HepG2 (cell line): ENCODE data around the gene PPP1R16B. TPM values are rescaled to one million over a fixed set of nuclear protein-coding genes. Genes with fewer than 3 reads are reported as not detected.

Experiments used
- ATAC-seq: fragments of 200-7000 bp; cut with Tn5 transposase; 3 replicates; pipeline ENCODE4 v1.9.1; 2020; ENCODE audit warnings: mild to moderate bottlenecking, moderate library complexity
- BruUV-seq: library from RNA; stranded (reverse); fragments of 400-500 nt; replicated peaks from 2 replicates; lab custom pipeline; 2021; lab: Mats Ljungman, UMichigan
- CTCF ChIA-PET: fragments of 300-600 bp; formaldehyde crosslinking; extraction: SDS; loops from one replicate; lab custom pipeline; 2021; ENCODE audit warnings: low total read pairs, inconsistent platforms, low intra/inter-chr PET ratio; lab: Yijun Ruan, JAX
- POLR2A ChIA-PET: fragments of 350-600 bp; sonication (Branson Sonifier 250); formaldehyde crosslinking; loops from one replicate; lab custom pipeline; 2020; ENCODE audit warnings: antibody characterized with exemption, inconsistent platforms; lab: Yijun Ruan, JAX
- DNase-seq: peaks from one replicate; pipeline ENCODE4 v3.0.0-alpha.2; 2015; ENCODE audit warnings: low spot score
- FAIRE-seq: peaks from 3 replicates; lab custom pipeline; 2011; peaks lifted over from hg19 to GRCh38; lab: Jason Lieb, UNC
- H2AFZ ChIP-seq: one replicate; pipeline ENCODE4 v1.6.1; 2011; ENCODE audit warnings: low read length, inconsistent platforms
- H3K27ac ChIP-seq: fragments of 300-600 bp; 3 replicates; pipeline ENCODE4 v1.8.0; 2011; ENCODE audit warnings: mixed run types, mild to moderate bottlenecking, mixed read lengths, low read length, inconsistent platforms; ENCODE audit not compliant: insufficient read depth; ENCODE audit errors: extremely low read length
- H3K27me3 ChIP-seq, 2 experiments: fragments of 200-600 bp in 1 of 2; 2 replicates in 1 of 2; 3 replicates in 1 of 2; pipeline versions ENCODE4 v1.6.0 to v1.8.0; 2011; ENCODE audit warnings: low read length in 2 of 2, mild to moderate bottlenecking in 2 of 2, moderate library complexity in 2 of 2, inconsistent platforms in 1 of 2; ENCODE audit not compliant: insufficient read depth in 2 of 2, control insufficient read depth in 1 of 2
- H3K36me3 ChIP-seq, 2 experiments: fragments of 200-600 bp in 1 of 2; replicated peaks in 1 of 2; 2 replicates in 1 of 2; 3 replicates in 1 of 2; pipeline versions ENCODE4 v1.5.1 to v1.8.0; 2011; ENCODE audit warnings: low read length in 2 of 2, inconsistent platforms in 1 of 2; ENCODE audit not compliant: insufficient read depth in 2 of 2, control insufficient read depth in 1 of 2
- H3K4me1 ChIP-seq: 2 replicates; pipeline ENCODE4 v1.5.1; 2012; ENCODE audit warnings: low read length, inconsistent platforms; ENCODE audit not compliant: insufficient read depth
- H3K4me2 ChIP-seq: 2 replicates; pipeline ENCODE4 v1.6.0; 2011; ENCODE audit warnings: low read depth, low read length, inconsistent platforms
- H3K4me3 ChIP-seq, 3 experiments: fragments of 200-600 bp in 1 of 3; sonication (generic), shearing (Covaris generic) in 1 of 3; replicated peaks in 1 of 3; 2 replicates each; pipeline ENCODE4 v1.5.1; 2011 to 2016; ENCODE audit warnings: low read length in 3 of 3, inconsistent platforms in 2 of 3, low read depth in 2 of 3, mild to moderate bottlenecking in 2 of 3, control low read depth in 1 of 3, mixed read lengths in 1 of 3; ENCODE audit not compliant: insufficient read depth in 1 of 3
- H3K79me2 ChIP-seq: one replicate; pipeline ENCODE4 v1.6.1; 2011; ENCODE audit warnings: low read length, inconsistent platforms; ENCODE audit not compliant: insufficient read depth
- H3K9ac ChIP-seq: 2 replicates; pipeline ENCODE4 v1.6.0; 2011; ENCODE audit warnings: mild to moderate bottlenecking, low read depth, low read length, inconsistent platforms; ENCODE audit not compliant: insufficient read depth
- H3K9me3 ChIP-seq: 2 replicates; pipeline ENCODE4 v1.5.1; 2012; ENCODE audit warnings: mild to moderate bottlenecking, low read length
- H4K20me1 ChIP-seq: 2 replicates; pipeline ENCODE4 v1.6.0; 2011; ENCODE audit warnings: inconsistent platforms, mild to moderate bottlenecking, low read length, moderate library complexity; ENCODE audit not compliant: insufficient read depth
- HNF1B ChIP-seq: sonication (generic); formaldehyde crosslinking; IDR thresholded peaks from 2 replicates; pipeline ENCODE4 v1.5.1; 2020; ENCODE audit warnings: mild to moderate bottlenecking, moderate library complexity, missing genetic modification reagents
- MEIS1 ChIP-seq: sonication (generic); formaldehyde crosslinking; IDR thresholded peaks from 2 replicates; pipeline ENCODE4 v1.9.0; 2021; ENCODE audit warnings: mild to moderate bottlenecking, missing genetic modification reagents, moderate library complexity, borderline replicate concordance
- MLLT10 ChIP-seq: sonication (generic); formaldehyde crosslinking; IDR thresholded peaks from 2 replicates; pipeline ENCODE4 v1.4.0; 2020; ENCODE audit warnings: missing genetic modification reagents
- RBM22 ChIP-seq: fragments of 200-400 bp; formaldehyde crosslinking; optimal IDR thresholded peaks from 2 replicates; pipeline ENCODE3; 2017; ENCODE audit warnings: mild to moderate bottlenecking, low read length, moderate library complexity
- ZNF234 ChIP-seq: sonication (generic); formaldehyde crosslinking; conservative IDR thresholded peaks from 2 replicates; pipeline ENCODE4 v1.5.1; 2020; ENCODE audit warnings: mild to moderate bottlenecking, missing genetic modification reagents
- ZNF367 ChIP-seq: sonication (generic); formaldehyde crosslinking; IDR thresholded peaks from 2 replicates; pipeline ENCODE4 v1.4.0; 2020; ENCODE audit warnings: missing genetic modification reagents, borderline replicate concordance
- ZNF615 ChIP-seq: sonication (generic); formaldehyde crosslinking; IDR thresholded peaks from 2 replicates; pipeline ENCODE4 v1.5.0; 2020; ENCODE audit warnings: mild to moderate bottlenecking, missing genetic modification reagents, borderline replicate concordance
- ZNF746 ChIP-seq: sonication (generic); formaldehyde crosslinking; IDR thresholded peaks from 2 replicates; pipeline ENCODE4 v1.8.0; 2022; ENCODE audit warnings: mild to moderate bottlenecking, missing genetic modification reagents
- ZNF839 ChIP-seq: sonication (generic); formaldehyde crosslinking; IDR thresholded peaks from 2 replicates; pipeline ENCODE4 v1.4.0; 2020; ENCODE audit warnings: missing genetic modification reagents, mild to moderate bottlenecking, borderline replicate concordance
- in situ Hi-C: cut with HindIII; loops from 2 replicates; pipeline ENCODE4 v1.10.0; 2017; ENCODE audit warnings: low pct_unique_long_range_greater_than_20kb; ENCODE audit not compliant: extremely low pct_ligation_motif_present
- intact Hi-C: fragments of 100-400 bp; cut with micrococcal nuclease; formaldehyde crosslinking; loops from one replicate; pipeline ENCODE4 v1.10.0; 2022; ENCODE audit not compliant: unreplicated experiment
- polyA plus RNA-seq, 8 experiments: library from polyadenylated mRNA; depleted of rRNA in 3 of 8; stranded (reverse) in 7 of 8; unstranded in 1 of 8; fragments of >200 nt; fragmentation: Illumina TruSeq in 4 of 8; extraction: Trizol in 4 of 8; gene quantifications; 2 replicates each; pipeline versions ENCODE4 v1.2.1 to v1.2.3, GENCODE V29; 2011 to 2016; ENCODE audit warnings: low read depth in 4 of 8, missing spikeins in 1 of 8, mixed read lengths in 1 of 8; ENCODE audit not compliant: insufficient read depth in 1 of 8
- total RNA-seq, 5 experiments: library from RNA; depleted of rRNA; stranded (reverse); fragments of >200 nt; fragmentation: Illumina TruSeq; extraction: Trizol; gene quantifications; 2 replicates each; pipeline ENCODE4 v1.2.3, GENCODE V29; 2016; ENCODE audit warnings: low read depth in 1 of 5
- TF ChIP-seq, protein P1 (sequence below): sonication (generic); formaldehyde crosslinking; conservative IDR thresholded peaks from 2 replicates; pipeline ENCODE4 v1.8.0; 2022; ENCODE audit warnings: low read depth, missing genetic modification reagents
- TF ChIP-seq, protein P2 (sequence below): sonication (generic); formaldehyde crosslinking; IDR thresholded peaks from 2 replicates; pipeline ENCODE4 v1.5.0; 2020; ENCODE audit warnings: mild to moderate bottlenecking, missing genetic modification reagents, borderline replicate concordance
- TF ChIP-seq, protein P3 (sequence below): IDR thresholded peaks from 2 replicates; pipeline ENCODE4 v1.6.1; 2016; ENCODE audit warnings: control low read depth

Gene PPP1R16B
- total and polyA plus RNA-seq, 2 of the 13 experiments (the other 11 are each of a cell fraction or from before 2014, with no cell fraction given), result 0.02 to 0.11 TPM

DNA sequence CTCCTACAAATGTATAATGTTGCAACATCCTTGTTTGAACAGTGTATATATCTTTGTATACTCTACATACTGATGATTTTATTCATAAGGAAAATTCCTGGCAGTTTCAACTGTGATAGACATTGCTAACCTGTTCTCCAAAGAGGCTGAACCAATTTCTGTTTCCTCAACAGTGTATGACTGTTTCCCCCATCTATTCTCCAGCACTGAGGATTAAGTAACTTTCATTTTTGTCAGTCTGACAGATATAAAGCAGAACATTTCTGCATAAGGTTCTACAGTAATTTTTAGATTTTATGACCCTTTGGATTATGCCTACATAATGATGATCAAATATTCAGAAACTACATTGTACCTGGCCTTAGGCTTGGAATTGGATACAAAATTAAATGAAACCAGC lies 9.9 kb downstream of the PPP1R16B start:
- DNase-seq (no peak), ATAC-seq (no peak), FAIRE-seq (no peak)
- intact Hi-C loops, result no loop called here
- no TSS peak for BruUV-seq
- Histone ChIP-seq H3K9ac (no peak overlapping the region), H3K27ac (no peak overlapping the region), H3K27me3 (peaks cover 2 to 18% of the 10 kb centered on the region in 2 experiments; a peak in 2 of 5 replicates), H3K4me2 (no peak overlapping the region), H2AFZ (no peak overlapping the region), H3K4me1 (0 out of 2 replicates have a peak, but pooled peaks cover 4% of the 10 kb centered on the region), H3K36me3 (no peaks in the 10 kb centered on the region), H3K79me2 (no peaks in the 10 kb centered on the region), H4K20me1 (no peaks in the 10 kb centered on the region), H3K4me3 (no peak overlapping the region), H3K9me3 (no peaks in the 10 kb centered on the region)
- in situ Hi-C loops, result no loop called here
- ChIA-PET CTCF (no interaction called here), POLR2A (no interaction called here)
- TF ChIP-seq MEIS1 (CRISPR knock-in tag) (no peak), ZNF234 (CRISPR knock-in tag) (no peak), RBM22 (no peak), ZNF367 (CRISPR knock-in tag) (no peak), ZNF839 (CRISPR knock-in tag) (no peak), MLLT10 (CRISPR knock-in tag) (no peak), HNF1B (CRISPR knock-in tag) (no peak), ZNF746 (CRISPR knock-in tag) (no peak), ZNF615 (CRISPR knock-in tag) (no peak)
- TF ChIP-seq, protein P1, sequence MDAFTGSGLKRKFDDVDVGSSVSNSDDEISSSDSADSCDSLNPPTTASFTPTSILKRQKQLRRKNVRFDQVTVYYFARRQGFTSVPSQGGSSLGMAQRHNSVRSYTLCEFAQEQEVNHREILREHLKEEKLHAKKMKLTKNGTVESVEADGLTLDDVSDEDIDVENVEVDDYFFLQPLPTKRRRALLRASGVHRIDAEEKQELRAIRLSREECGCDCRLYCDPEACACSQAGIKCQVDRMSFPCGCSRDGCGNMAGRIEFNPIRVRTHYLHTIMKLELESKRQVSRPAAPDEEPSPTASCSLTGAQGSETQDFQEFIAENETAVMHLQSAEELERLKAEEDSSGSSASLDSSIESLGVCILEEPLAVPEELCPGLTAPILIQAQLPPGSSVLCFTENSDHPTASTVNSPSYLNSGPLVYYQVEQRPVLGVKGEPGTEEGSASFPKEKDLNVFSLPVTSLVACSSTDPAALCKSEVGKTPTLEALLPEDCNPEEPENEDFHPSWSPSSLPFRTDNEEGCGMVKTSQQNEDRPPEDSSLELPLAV, result no peak
- TF ChIP-seq, protein P2, sequence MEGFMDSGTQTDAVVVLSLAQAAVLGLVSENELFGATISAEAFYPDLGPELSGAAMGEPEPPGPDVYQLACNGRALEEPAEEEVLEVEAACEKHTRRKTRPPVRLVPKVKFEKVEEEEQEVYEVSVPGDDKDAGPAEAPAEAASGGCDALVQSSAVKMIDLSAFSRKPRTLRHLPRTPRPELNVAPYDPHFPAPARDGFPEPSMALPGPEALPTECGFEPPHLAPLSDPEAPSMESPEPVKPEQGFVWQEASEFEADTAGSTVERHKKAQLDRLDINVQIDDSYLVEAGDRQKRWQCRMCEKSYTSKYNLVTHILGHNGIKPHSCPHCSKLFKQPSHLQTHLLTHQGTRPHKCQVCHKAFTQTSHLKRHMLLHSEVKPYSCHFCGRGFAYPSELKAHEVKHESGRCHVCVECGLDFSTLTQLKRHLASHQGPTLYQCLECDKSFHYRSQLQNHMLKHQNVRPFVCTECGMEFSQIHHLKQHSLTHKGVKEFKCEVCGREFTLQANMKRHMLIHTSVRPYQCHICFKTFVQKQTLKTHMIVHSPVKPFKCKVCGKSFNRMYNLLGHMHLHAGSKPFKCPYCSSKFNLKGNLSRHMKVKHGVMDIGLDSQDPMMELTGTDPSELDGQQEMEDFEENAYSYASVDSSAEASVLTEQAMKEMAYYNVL (CRISPR knock-in tag), result no peak
- TF ChIP-seq, protein P3, sequence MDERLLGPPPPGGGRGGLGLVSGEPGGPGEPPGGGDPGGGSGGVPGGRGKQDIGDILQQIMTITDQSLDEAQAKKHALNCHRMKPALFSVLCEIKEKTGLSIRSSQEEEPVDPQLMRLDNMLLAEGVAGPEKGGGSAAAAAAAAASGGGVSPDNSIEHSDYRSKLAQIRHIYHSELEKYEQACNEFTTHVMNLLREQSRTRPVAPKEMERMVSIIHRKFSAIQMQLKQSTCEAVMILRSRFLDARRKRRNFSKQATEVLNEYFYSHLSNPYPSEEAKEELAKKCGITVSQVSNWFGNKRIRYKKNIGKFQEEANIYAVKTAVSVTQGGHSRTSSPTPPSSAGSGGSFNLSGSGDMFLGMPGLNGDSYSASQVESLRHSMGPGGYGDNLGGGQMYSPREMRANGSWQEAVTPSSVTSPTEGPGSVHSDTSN (CRISPR knock-in tag), result no peak
